H9 (cell line): ENCODE measurements around the gene COL8A2. TPM values are rescaled to one million over a fixed set of nuclear protein-coding genes. Genes with fewer than 3 reads are reported as not detected.

ENCODE experiments used
- DNase-seq: peaks from one replicate; pipeline ENCODE4 v3.0.0-alpha.2; 2017
- H2AFZ ChIP-seq: one replicate; pipeline ENCODE4 v1.6.1; 2013; ENCODE audit warnings: mild to moderate bottlenecking, low read length, control low read depth, moderate library complexity
- H2AK5ac ChIP-seq: 2 replicates; pipeline ENCODE4 v1.6.1; 2013; ENCODE audit warnings: low read length, control low read depth, mixed read lengths; ENCODE audit not compliant: insufficient read length
- H2BK120ac ChIP-seq: one replicate; pipeline ENCODE4 v1.6.1; 2013; ENCODE audit warnings: low read depth, mild to moderate bottlenecking, low read length, control low read depth, inconsistent platforms; ENCODE audit not compliant: poor library complexity, severe bottlenecking
- H2BK12ac ChIP-seq: 2 replicates; pipeline ENCODE4 v1.6.1; 2013; ENCODE audit warnings: low read length, control low read depth, mixed read lengths, low read depth; ENCODE audit not compliant: insufficient read length
- H2BK15ac ChIP-seq: 2 replicates; pipeline ENCODE4 v1.6.1; 2013; ENCODE audit warnings: low read depth, low read length, control low read depth
- H2BK20ac ChIP-seq: one replicate; pipeline ENCODE4 v1.6.1; 2013; ENCODE audit warnings: low read depth, mild to moderate bottlenecking, low read length, control low read depth, inconsistent platforms; ENCODE audit not compliant: poor library complexity, severe bottlenecking
- H2BK5ac ChIP-seq: 2 replicates; pipeline ENCODE4 v1.6.1; 2013; ENCODE audit warnings: low read length, control low read depth, mixed read lengths; ENCODE audit not compliant: insufficient read length
- H3K14ac ChIP-seq: 2 replicates; pipeline ENCODE4 v1.6.1; 2013; ENCODE audit warnings: low read length, control low read depth; ENCODE audit not compliant: insufficient read depth
- H3K18ac ChIP-seq: 2 replicates; pipeline ENCODE4 v1.6.1; 2013; ENCODE audit warnings: low read depth, mild to moderate bottlenecking, mixed read lengths, low read length, control low read depth; ENCODE audit not compliant: insufficient read length
- H3K23ac ChIP-seq: 2 replicates; pipeline ENCODE4 v1.6.1; 2013; ENCODE audit warnings: low read length, control low read depth, mixed read lengths, low read depth; ENCODE audit not compliant: insufficient read length
- H3K23me2 ChIP-seq: 2 replicates; pipeline ENCODE4 v1.6.1; 2013; ENCODE audit warnings: low read depth, mild to moderate bottlenecking, mixed read lengths, low read length, control low read depth; ENCODE audit not compliant: insufficient read length, poor library complexity, severe bottlenecking
- H3K27ac ChIP-seq: 2 replicates; pipeline ENCODE4 v1.5.1; 2013; ENCODE audit warnings: low read length, control low read depth, mixed read lengths, low read depth; ENCODE audit not compliant: insufficient read length
- H3K27me3 ChIP-seq: 2 replicates; pipeline ENCODE4 v1.6.1; 2013; ENCODE audit warnings: low read length, control low read depth, inconsistent platforms; ENCODE audit not compliant: insufficient read depth
- H3K4ac ChIP-seq: 2 replicates; pipeline ENCODE4 v1.6.1; 2013; ENCODE audit warnings: low read depth, mild to moderate bottlenecking, control low read depth, inconsistent platforms, low read length, moderate library complexity
- H3K4me1 ChIP-seq: 2 replicates; pipeline ENCODE4 v1.6.1; 2013; ENCODE audit warnings: low read length, control low read depth, inconsistent platforms; ENCODE audit not compliant: insufficient read depth
- H3K4me2 ChIP-seq: 2 replicates; pipeline ENCODE4 v1.6.1; 2013; ENCODE audit warnings: low read length, control low read depth, mixed read lengths; ENCODE audit not compliant: insufficient read length, insufficient read depth
- H3K56ac ChIP-seq: 2 replicates; pipeline ENCODE4 v1.6.1; 2013; ENCODE audit warnings: low read depth, mild to moderate bottlenecking, mixed read lengths, low read length, control low read depth; ENCODE audit not compliant: insufficient read length
- H3K79me1 ChIP-seq: 2 replicates; pipeline ENCODE4 v1.6.1; 2013; ENCODE audit warnings: low read depth, mild to moderate bottlenecking, moderate library complexity, low read length, control low read depth, inconsistent platforms; ENCODE audit not compliant: insufficient read depth, poor library complexity, severe bottlenecking
- H3K79me2 ChIP-seq: 2 replicates; pipeline ENCODE4 v1.6.1; 2013; ENCODE audit warnings: low read length, control low read depth, inconsistent platforms; ENCODE audit not compliant: insufficient read depth
- H3K9ac ChIP-seq: 2 replicates; pipeline ENCODE4 v1.6.1; 2013; ENCODE audit warnings: low read length, control low read depth, mixed read lengths; ENCODE audit not compliant: insufficient read length; ENCODE audit errors: extremely low read depth
- H3K9me3 ChIP-seq: one replicate; pipeline ENCODE4 v1.6.1; 2013; ENCODE audit warnings: low read depth, low read length, inconsistent platforms; ENCODE audit not compliant: control insufficient read depth
- H3T11ph ChIP-seq: one replicate; pipeline ENCODE4 v1.6.1; 2013; ENCODE audit warnings: mild to moderate bottlenecking, low read length, control low read depth, inconsistent platforms
- H4K20me1 ChIP-seq: one replicate; pipeline ENCODE4 v1.6.1; 2013; ENCODE audit not compliant: control insufficient read depth, insufficient read length, insufficient read depth
- H4K5ac ChIP-seq: 2 replicates; pipeline ENCODE4 v1.6.1; 2013; ENCODE audit warnings: low read depth, mild to moderate bottlenecking, mixed read lengths, low read length, control low read depth; ENCODE audit not compliant: insufficient read length
- H4K8ac ChIP-seq: replicated peaks from 2 replicates; pipeline ENCODE4 v1.6.1; 2013; ENCODE audit warnings: low read length, control low read depth, mixed read lengths, low read depth; ENCODE audit not compliant: insufficient read length
- H4K91ac ChIP-seq: 2 replicates; pipeline ENCODE4 v1.6.1; 2013; ENCODE audit warnings: low read depth, mild to moderate bottlenecking, moderate library complexity, mixed read lengths, low read length, control low read depth; ENCODE audit not compliant: insufficient read length
- H3K27ac Mint-ChIP-seq, 3 experiments: 2 replicates in 2 of 3; 3 replicates in 1 of 3; pipeline ENCODE4 v1.8.0; 2020 to 2021; ENCODE audit warnings: mixed read lengths in 3 of 3, mild to moderate bottlenecking in 1 of 3, moderate library complexity in 1 of 3
- H3K27me3 Mint-ChIP-seq: 2 replicates; pipeline ENCODE4 v1.8.0; 2021; ENCODE audit warnings: low read depth, mild to moderate bottlenecking, moderate library complexity, mixed read lengths
- H3K36me3 Mint-ChIP-seq, 3 experiments: 2 replicates in 2 of 3; 3 replicates in 1 of 3; pipeline ENCODE4 v1.8.0; 2020 to 2021; ENCODE audit warnings: low read depth in 3 of 3, mixed read lengths in 3 of 3; ENCODE audit not compliant: insufficient read depth in 1 of 3
- H3K4me1 Mint-ChIP-seq, 2 experiments: 2 replicates each; pipeline ENCODE4 v1.8.0; 2020; ENCODE audit warnings: mixed read lengths in 2 of 2
- H3K4me3 Mint-ChIP-seq, 2 experiments: 2 replicates in 1 of 2; 3 replicates in 1 of 2; pipeline ENCODE4 v1.8.0; 2020 to 2021; ENCODE audit warnings: mild to moderate bottlenecking in 2 of 2, mixed read lengths in 2 of 2, moderate library complexity in 1 of 2
- H3K9me3 Mint-ChIP-seq, 2 experiments: 2 replicates in 1 of 2; 3 replicates in 1 of 2; pipeline ENCODE4 v1.8.0; 2020; ENCODE audit warnings: mild to moderate bottlenecking in 2 of 2, mixed read lengths in 2 of 2, moderate library complexity in 1 of 2
- CTCF ChIP-seq: fragments of 200-600 bp; sonication (generic); conservative IDR thresholded peaks from 3 replicates; pipeline ENCODE4 v1.8.0; 2021; ENCODE audit warnings: antibody characterized with exemption, mild to moderate bottlenecking
- total RNA-seq: library from RNA; stranded (reverse); gene quantifications from 2 replicates; pipeline ENCODE4 v1.2.1, GENCODE V29; 2021

Gene COL8A2
- total RNA-seq, 1 experiment from 2014 or later: 1.5 TPM

GRCh38 chr1:36051821-36052220 is 73.2 kb downstream of the COL8A2 start:
- H3K27ac ChIP-seq: no peak overlapping the region
- no peak overlapping the region for H3K14ac ChIP-seq
- H2BK20ac ChIP-seq: no peak overlapping the region
- H2BK120ac ChIP-seq: no peak overlapping the region
- no peak for TF ChIP-seq CTCF
- H2BK12ac ChIP-seq: no peak overlapping the region
- no peak overlapping the region for H3K4me3 Mint-ChIP-seq
- no peaks in the 10 kb centered on the region for H3K79me2 ChIP-seq
- H3K23me2 ChIP-seq: no peaks in the 10 kb centered on the region
- no peak overlapping the region for H4K91ac ChIP-seq
- no peak overlapping the region for H4K8ac ChIP-seq
- no peaks in the 10 kb centered on the region for H3K9me3 Mint-ChIP-seq
- no peak overlapping the region for H3K4ac ChIP-seq
- no peak overlapping the region for H4K5ac ChIP-seq
- H3K23ac ChIP-seq: no peak overlapping the region
- no peaks in the 10 kb centered on the region for H3K4me1 ChIP-seq
- H3K79me1 ChIP-seq: no peaks in the 10 kb centered on the region
- H3K27me3 ChIP-seq: no peaks in the 10 kb centered on the region
- no peak overlapping the region for H3K56ac ChIP-seq
- H2AK5ac ChIP-seq: no peak overlapping the region
- no peaks in the 10 kb centered on the region for H3K9me3 ChIP-seq
- H3K18ac ChIP-seq: no peak overlapping the region
- H3K27me3 Mint-ChIP-seq: no peaks in the 10 kb centered on the region
- DNase-seq: no peak
- H4K20me1 ChIP-seq: no peaks in the 10 kb centered on the region
- no peak overlapping the region for H2BK15ac ChIP-seq
- H3K4me2 ChIP-seq: no peak overlapping the region
- no peak overlapping the region for H3K27ac Mint-ChIP-seq
- no peak overlapping the region for H2AFZ ChIP-seq
- H3K4me1 Mint-ChIP-seq: no peaks in the 10 kb centered on the region
- H2BK5ac ChIP-seq: no peak overlapping the region
- H3K36me3 Mint-ChIP-seq: peaks cover 9 to 21% (median 14%) of the 10 kb centered on the region in 3 experiments
- no peak overlapping the region for H3T11ph ChIP-seq
- no peak overlapping the region for H3K9ac ChIP-seq

Other genes with a start within 250 kb of the COL8A2 start
- 71.6 and 74.2 TPM in 2 replicates for gene AGO1, start 242.0 kb downstream of the COL8A2 start, total RNA-seq
- 23.6 and 27.0 TPM in 2 replicates for gene AGO3, start 194.1 kb downstream of the COL8A2 start, total RNA-seq
- 0.20 and 0.86 TPM in 2 replicates for gene TEKT2, start 41.1 kb downstream of the COL8A2 start, total RNA-seq
- gene ADPRS, start 36.3 kb downstream of the COL8A2 start, total RNA-seq: 27.8 and 28.7 TPM in 2 replicates
- 48.6 and 52.7 TPM in 2 replicates for gene TRAPPC3, start 24.3 kb upstream of the COL8A2 start, total RNA-seq
- 49.9 and 51.6 TPM in 2 replicates for gene MAP7D1, start 30.9 kb upstream of the COL8A2 start, total RNA-seq
- gene THRAP3, start 99.2 kb upstream of the COL8A2 start, total RNA-seq: 184 and 186 TPM in 2 replicates
- 16.9 and 18.3 TPM in 2 replicates for gene SH3D21, start 181.1 kb upstream of the COL8A2 start, total RNA-seq
- 5.5 and 6.4 TPM in 2 replicates for gene EVA1B, start 198.4 kb upstream of the COL8A2 start, total RNA-seq